H9 (cell line): Measurements from ENCODE around the gene TFIP11. TPM values are rescaled to one million over a fixed set of nuclear protein-coding genes. Genes with fewer than 3 reads are reported as not detected.

Experiments used
- DNase-seq: peaks from one replicate; pipeline ENCODE4 v3.0.0-alpha.2; 2017
- H2AFZ ChIP-seq: one replicate; pipeline ENCODE4 v1.6.1; 2013; ENCODE audit warnings: mild to moderate bottlenecking, low read length, control low read depth, moderate library complexity
- H2AK5ac ChIP-seq: 2 replicates; pipeline ENCODE4 v1.6.1; 2013; ENCODE audit warnings: low read length, control low read depth, mixed read lengths; ENCODE audit not compliant: insufficient read length
- H2BK120ac ChIP-seq: one replicate; pipeline ENCODE4 v1.6.1; 2013; ENCODE audit warnings: low read depth, mild to moderate bottlenecking, low read length, control low read depth, inconsistent platforms; ENCODE audit not compliant: poor library complexity, severe bottlenecking
- H2BK12ac ChIP-seq: 2 replicates; pipeline ENCODE4 v1.6.1; 2013; ENCODE audit warnings: low read length, control low read depth, mixed read lengths, low read depth; ENCODE audit not compliant: insufficient read length
- H2BK15ac ChIP-seq: 2 replicates; pipeline ENCODE4 v1.6.1; 2013; ENCODE audit warnings: low read depth, low read length, control low read depth
- H2BK20ac ChIP-seq: one replicate; pipeline ENCODE4 v1.6.1; 2013; ENCODE audit warnings: low read depth, mild to moderate bottlenecking, low read length, control low read depth, inconsistent platforms; ENCODE audit not compliant: poor library complexity, severe bottlenecking
- H2BK5ac ChIP-seq: 2 replicates; pipeline ENCODE4 v1.6.1; 2013; ENCODE audit warnings: low read length, control low read depth, mixed read lengths; ENCODE audit not compliant: insufficient read length
- H3K14ac ChIP-seq: 2 replicates; pipeline ENCODE4 v1.6.1; 2013; ENCODE audit warnings: low read length, control low read depth; ENCODE audit not compliant: insufficient read depth
- H3K18ac ChIP-seq: 2 replicates; pipeline ENCODE4 v1.6.1; 2013; ENCODE audit warnings: low read depth, mild to moderate bottlenecking, mixed read lengths, low read length, control low read depth; ENCODE audit not compliant: insufficient read length
- H3K23ac ChIP-seq: 2 replicates; pipeline ENCODE4 v1.6.1; 2013; ENCODE audit warnings: low read length, control low read depth, mixed read lengths, low read depth; ENCODE audit not compliant: insufficient read length
- H3K23me2 ChIP-seq: 2 replicates; pipeline ENCODE4 v1.6.1; 2013; ENCODE audit warnings: low read depth, mild to moderate bottlenecking, mixed read lengths, low read length, control low read depth; ENCODE audit not compliant: insufficient read length, poor library complexity, severe bottlenecking
- H3K27ac ChIP-seq: 2 replicates; pipeline ENCODE4 v1.5.1; 2013; ENCODE audit warnings: low read length, control low read depth, mixed read lengths, low read depth; ENCODE audit not compliant: insufficient read length
- H3K27me3 ChIP-seq: 2 replicates; pipeline ENCODE4 v1.6.1; 2013; ENCODE audit warnings: low read length, control low read depth, inconsistent platforms; ENCODE audit not compliant: insufficient read depth
- H3K4ac ChIP-seq: 2 replicates; pipeline ENCODE4 v1.6.1; 2013; ENCODE audit warnings: low read depth, mild to moderate bottlenecking, control low read depth, inconsistent platforms, low read length, moderate library complexity
- H3K4me1 ChIP-seq: 2 replicates; pipeline ENCODE4 v1.6.1; 2013; ENCODE audit warnings: low read length, control low read depth, inconsistent platforms; ENCODE audit not compliant: insufficient read depth
- H3K4me2 ChIP-seq: 2 replicates; pipeline ENCODE4 v1.6.1; 2013; ENCODE audit warnings: low read length, control low read depth, mixed read lengths; ENCODE audit not compliant: insufficient read length, insufficient read depth
- H3K56ac ChIP-seq: 2 replicates; pipeline ENCODE4 v1.6.1; 2013; ENCODE audit warnings: low read depth, mild to moderate bottlenecking, mixed read lengths, low read length, control low read depth; ENCODE audit not compliant: insufficient read length
- H3K79me1 ChIP-seq: 2 replicates; pipeline ENCODE4 v1.6.1; 2013; ENCODE audit warnings: low read depth, mild to moderate bottlenecking, moderate library complexity, low read length, control low read depth, inconsistent platforms; ENCODE audit not compliant: insufficient read depth, poor library complexity, severe bottlenecking
- H3K79me2 ChIP-seq: 2 replicates; pipeline ENCODE4 v1.6.1; 2013; ENCODE audit warnings: low read length, control low read depth, inconsistent platforms; ENCODE audit not compliant: insufficient read depth
- H3K9ac ChIP-seq: 2 replicates; pipeline ENCODE4 v1.6.1; 2013; ENCODE audit warnings: low read length, control low read depth, mixed read lengths; ENCODE audit not compliant: insufficient read length; ENCODE audit errors: extremely low read depth
- H3K9me3 ChIP-seq: one replicate; pipeline ENCODE4 v1.6.1; 2013; ENCODE audit warnings: low read depth, low read length, inconsistent platforms; ENCODE audit not compliant: control insufficient read depth
- H3T11ph ChIP-seq: one replicate; pipeline ENCODE4 v1.6.1; 2013; ENCODE audit warnings: mild to moderate bottlenecking, low read length, control low read depth, inconsistent platforms
- H4K20me1 ChIP-seq: one replicate; pipeline ENCODE4 v1.6.1; 2013; ENCODE audit not compliant: control insufficient read depth, insufficient read length, insufficient read depth
- H4K5ac ChIP-seq: 2 replicates; pipeline ENCODE4 v1.6.1; 2013; ENCODE audit warnings: low read depth, mild to moderate bottlenecking, mixed read lengths, low read length, control low read depth; ENCODE audit not compliant: insufficient read length
- H4K8ac ChIP-seq: replicated peaks from 2 replicates; pipeline ENCODE4 v1.6.1; 2013; ENCODE audit warnings: low read length, control low read depth, mixed read lengths, low read depth; ENCODE audit not compliant: insufficient read length
- H4K91ac ChIP-seq: 2 replicates; pipeline ENCODE4 v1.6.1; 2013; ENCODE audit warnings: low read depth, mild to moderate bottlenecking, moderate library complexity, mixed read lengths, low read length, control low read depth; ENCODE audit not compliant: insufficient read length
- H3K27ac Mint-ChIP-seq, 3 experiments: 2 replicates in 2 of 3; 3 replicates in 1 of 3; pipeline ENCODE4 v1.8.0; 2020 to 2021; ENCODE audit warnings: mixed read lengths in 3 of 3, mild to moderate bottlenecking in 1 of 3, moderate library complexity in 1 of 3
- H3K27me3 Mint-ChIP-seq: 2 replicates; pipeline ENCODE4 v1.8.0; 2021; ENCODE audit warnings: low read depth, mild to moderate bottlenecking, moderate library complexity, mixed read lengths
- H3K36me3 Mint-ChIP-seq, 3 experiments: 2 replicates in 2 of 3; 3 replicates in 1 of 3; pipeline ENCODE4 v1.8.0; 2020 to 2021; ENCODE audit warnings: low read depth in 3 of 3, mixed read lengths in 3 of 3; ENCODE audit not compliant: insufficient read depth in 1 of 3
- H3K4me1 Mint-ChIP-seq, 2 experiments: 2 replicates each; pipeline ENCODE4 v1.8.0; 2020; ENCODE audit warnings: mixed read lengths in 2 of 2
- H3K4me3 Mint-ChIP-seq, 2 experiments: 2 replicates in 1 of 2; 3 replicates in 1 of 2; pipeline ENCODE4 v1.8.0; 2020 to 2021; ENCODE audit warnings: mild to moderate bottlenecking in 2 of 2, mixed read lengths in 2 of 2, moderate library complexity in 1 of 2
- H3K9me3 Mint-ChIP-seq, 2 experiments: 2 replicates in 1 of 2; 3 replicates in 1 of 2; pipeline ENCODE4 v1.8.0; 2020; ENCODE audit warnings: mild to moderate bottlenecking in 2 of 2, mixed read lengths in 2 of 2, moderate library complexity in 1 of 2
- WGBS: extraction: QIAGEN DNeasy Blood & Tissue Kit; methylation state at CpG from one replicate; pipeline ENCODE4 v1.1.7; 2013; ENCODE audit warnings: missing lambda C conversion rate, low lambda C conversion rate, mixed read lengths; ENCODE audit not compliant: insufficient read length; ENCODE audit errors: extremely low coverage; 5-methylcytosine and 5-hydroxymethylcytosine counted together
- total RNA-seq: library from RNA; stranded (reverse); gene quantifications from 2 replicates; pipeline ENCODE4 v1.2.1, GENCODE V29; 2021
- TF ChIP-seq, protein P1 (sequence below): fragments of 200-600 bp; sonication (generic); conservative IDR thresholded peaks from 3 replicates; pipeline ENCODE4 v1.8.0; 2021; ENCODE audit warnings: antibody characterized with exemption, mild to moderate bottlenecking

TFIP11 gene
- total RNA-seq, 1 experiment from 2014 or later: 36.4 TPM

DNA sequence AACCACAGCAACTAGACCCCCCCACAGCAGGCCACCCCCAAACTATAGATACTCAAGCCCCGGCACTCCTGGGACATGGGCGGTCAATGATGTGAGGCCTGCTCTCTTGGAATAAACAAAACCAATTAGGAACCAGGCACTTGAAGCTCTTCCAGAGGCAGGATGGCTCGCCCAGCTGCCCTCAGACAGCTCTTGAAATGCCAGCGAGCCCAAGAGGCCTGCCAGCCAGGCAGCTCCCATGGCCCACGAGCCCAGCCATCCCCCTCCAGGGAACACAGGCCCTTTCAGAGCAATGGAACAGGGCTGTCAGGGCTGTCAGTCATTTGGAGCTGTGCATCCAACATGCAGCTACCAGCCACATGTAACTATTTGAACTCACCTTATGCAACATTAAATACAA lies 34.0 kb upstream of the TFIP11 start:
- Mint-ChIP-seq H3K4me1 (peaks cover 24 to 34% of the 10 kb centered on the region in 2 experiments), H3K9me3 (no peaks in the 10 kb centered on the region), H3K4me3 (no peak overlapping the region), H3K27me3 (no peaks in the 10 kb centered on the region), H3K27ac (peak overlapping the region in 2 of 3 experiments; percentile 24 to 85; a peak in 4 of 7 replicates), H3K36me3 (peaks cover 12 to 21% (median 13%) of the 10 kb centered on the region in 3 experiments)
- Histone ChIP-seq H3K79me1 (peaks cover 8% of the 10 kb centered on the region), H3K79me2 (peaks cover 23% of the 10 kb centered on the region; the same call in 1 of the 2 replicates), H3K18ac (no peak overlapping the region), H3K27me3 (no peaks in the 10 kb centered on the region), H3K14ac (no peak overlapping the region), H2AFZ (no peak overlapping the region), H3K4me2 (no peak overlapping the region), H2AK5ac (no peak overlapping the region), H3K9ac (no peak overlapping the region), H3K9me3 (no peaks in the 10 kb centered on the region), H4K91ac (no peak overlapping the region), H2BK20ac (no peak overlapping the region), H4K8ac (no peak overlapping the region), H3K4ac (no peak overlapping the region), H2BK120ac (no peak overlapping the region), H4K20me1 (no peaks in the 10 kb centered on the region), H2BK5ac (no peak overlapping the region), H2BK15ac (no peak overlapping the region), H3K27ac (no peak overlapping the region), H3K23me2 (no peaks in the 10 kb centered on the region), H3K4me1 (0 out of 2 replicates have a peak, but pooled peaks cover under 1% of the 10 kb centered on the region), H3T11ph (no peak overlapping the region), H2BK12ac (no peak overlapping the region), H3K23ac (no peak overlapping the region), H3K56ac (no peak overlapping the region), H4K5ac (no peak overlapping the region)
- TF ChIP-seq, protein P1, sequence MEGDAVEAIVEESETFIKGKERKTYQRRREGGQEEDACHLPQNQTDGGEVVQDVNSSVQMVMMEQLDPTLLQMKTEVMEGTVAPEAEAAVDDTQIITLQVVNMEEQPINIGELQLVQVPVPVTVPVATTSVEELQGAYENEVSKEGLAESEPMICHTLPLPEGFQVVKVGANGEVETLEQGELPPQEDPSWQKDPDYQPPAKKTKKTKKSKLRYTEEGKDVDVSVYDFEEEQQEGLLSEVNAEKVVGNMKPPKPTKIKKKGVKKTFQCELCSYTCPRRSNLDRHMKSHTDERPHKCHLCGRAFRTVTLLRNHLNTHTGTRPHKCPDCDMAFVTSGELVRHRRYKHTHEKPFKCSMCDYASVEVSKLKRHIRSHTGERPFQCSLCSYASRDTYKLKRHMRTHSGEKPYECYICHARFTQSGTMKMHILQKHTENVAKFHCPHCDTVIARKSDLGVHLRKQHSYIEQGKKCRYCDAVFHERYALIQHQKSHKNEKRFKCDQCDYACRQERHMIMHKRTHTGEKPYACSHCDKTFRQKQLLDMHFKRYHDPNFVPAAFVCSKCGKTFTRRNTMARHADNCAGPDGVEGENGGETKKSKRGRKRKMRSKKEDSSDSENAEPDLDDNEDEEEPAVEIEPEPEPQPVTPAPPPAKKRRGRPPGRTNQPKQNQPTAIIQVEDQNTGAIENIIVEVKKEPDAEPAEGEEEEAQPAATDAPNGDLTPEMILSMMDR: no peak
- no peak for DNase-seq
- WGBS: no CpG with 5 or more reads among the region's 5 CpGs
